HG02943 (cell line): Measurements from ENCODE around the gene AGAP1.

Source experiments
- ATAC-seq: cut with Tn5 transposase; IDR thresholded peaks from one replicate; pipeline ENCODE4 v1.9.1; 2021; ENCODE audit warnings: mild to moderate bottlenecking, low read depth, moderate library complexity; ENCODE audit not compliant: unreplicated experiment

Gene AGAP1

GRCh38 chr2:235721625-235722024 is 227.8 kb downstream of the AGAP1 start:
- no peak for ATAC-seq

GRCh38 chr2:235722869-235723268 is 229.0 kb downstream of the AGAP1 start:
- ATAC-seq: no peak

- ATAC-seq: no peak
These were observed 229.5 kb downstream of the AGAP1 start for GRCh38 chr2:235723371-235723770.

- ATAC-seq: no peak
These were observed 230.1 kb downstream of the AGAP1 start for GRCh38 chr2:235723811-235724465.

GRCh38 chr2:235725016-235725489 is 231.2 kb downstream of the AGAP1 start:
- ATAC-seq: no peak

- no peak for ATAC-seq
These were observed 232.0 kb downstream of the AGAP1 start for GRCh38 chr2:235725841-235726240.

GRCh38 chr2:235726554-235726953 is 232.7 kb downstream of the AGAP1 start:
- no peak for ATAC-seq

GRCh38 chr2:235727174-235727573 is 233.3 kb downstream of the AGAP1 start:
- ATAC-seq: no peak

- no peak for ATAC-seq
These were observed 234.3 kb downstream of the AGAP1 start for GRCh38 chr2:235727891-235728799.

- ATAC-seq: no peak
These were observed 235.1 kb downstream of the AGAP1 start for GRCh38 chr2:235728800-235729556.

- ATAC-seq: no peak
These were observed 235.7 kb downstream of the AGAP1 start for GRCh38 chr2:235729557-235729947.

GRCh38 chr2:235730115-235730514 is 236.3 kb downstream of the AGAP1 start:
- no peak for ATAC-seq

GRCh38 chr2:235733761-235734160 is 239.9 kb downstream of the AGAP1 start:
- ATAC-seq: no peak

- no peak for ATAC-seq
These were observed 240.3 kb downstream of the AGAP1 start for GRCh38 chr2:235734168-235734567.

- ATAC-seq: no peak
These were observed 240.9 kb downstream of the AGAP1 start for GRCh38 chr2:235734688-235735231.

GRCh38 chr2:235737396-235737795 is 243.6 kb downstream of the AGAP1 start:
- ATAC-seq: no peak

- ATAC-seq: no peak
These were observed 244.0 kb downstream of the AGAP1 start for GRCh38 chr2:235737840-235738239.

- no peak for ATAC-seq
These were observed 246.0 kb downstream of the AGAP1 start for GRCh38 chr2:235739704-235740415.

GRCh38 chr2:235740821-235741220 is 247.0 kb downstream of the AGAP1 start:
- ATAC-seq: no peak

GRCh38 chr2:235744161-235744560 is 250.3 kb downstream of the AGAP1 start:
- ATAC-seq: no peak
